ENCODE measurements around the gene QPCT.
"Not testable (repeated sequence)": the region's sequence is repeated elsewhere in the genome, so short reads cannot be mapped to it uniquely, and the experiment has no call there.

The QPCT gene

DNA sequence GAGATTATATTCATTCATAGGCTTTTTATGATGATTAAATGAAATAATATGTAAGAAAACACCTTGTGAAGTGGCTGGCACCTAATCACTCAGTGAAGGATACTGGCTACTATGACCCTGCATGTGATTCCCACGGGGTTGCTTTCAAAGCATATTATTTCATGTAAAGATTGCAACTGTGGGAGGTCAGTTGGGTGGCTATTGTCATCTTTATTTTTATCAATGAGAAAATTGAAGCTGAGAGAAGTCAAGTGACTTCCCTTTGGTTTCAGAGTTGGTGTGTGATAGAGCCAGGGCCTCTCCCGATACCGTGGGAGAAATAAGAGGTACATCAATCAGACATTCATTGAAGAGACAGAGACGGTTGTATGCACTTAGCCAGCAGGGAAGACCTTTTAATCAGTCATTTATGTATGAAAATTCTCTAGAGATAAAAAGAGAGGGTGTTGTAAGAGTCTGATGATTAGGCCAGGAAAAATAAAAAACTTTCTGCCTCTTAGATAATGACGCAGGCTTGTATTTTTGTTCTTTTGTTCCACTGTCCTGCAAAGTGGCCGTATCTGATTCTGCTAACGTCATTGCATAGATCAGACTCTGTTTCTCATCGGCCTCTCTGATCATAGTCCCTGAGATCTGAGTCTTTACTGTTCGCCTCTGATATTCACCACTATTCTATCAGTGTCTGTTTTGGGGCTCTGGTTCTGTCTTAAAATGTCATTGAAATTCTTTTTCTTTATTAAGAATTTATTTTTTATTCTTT lies 50.5 kb downstream of the QPCT start:
- DNase-seq: no peak

- no peak for DNase-seq
Measured at GRCh38 chr2:37396890-37397565, 52.6 kb downstream of the QPCT start.

- DNase-seq: no peak
Measured at GRCh38 chr2:37398990-37399389, 54.6 kb downstream of the QPCT start.

DNA sequence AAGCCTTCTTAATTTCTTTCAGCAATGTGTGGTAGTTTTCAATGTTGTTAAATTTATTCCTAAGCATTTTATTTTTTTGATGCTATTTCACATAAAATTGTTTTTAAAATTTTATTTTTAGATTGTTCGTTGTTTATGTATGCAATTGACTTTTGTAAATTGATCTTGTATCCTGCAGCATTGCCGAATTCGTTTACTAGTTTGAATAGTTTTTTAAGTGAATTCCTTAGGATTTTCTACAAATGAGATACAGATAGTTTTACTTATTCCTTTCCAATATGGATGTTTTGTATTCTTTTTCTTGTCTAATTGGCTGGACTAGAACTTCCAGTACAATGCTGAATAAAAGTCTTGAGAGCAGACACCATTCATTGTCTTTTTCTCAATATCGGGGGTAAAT lies 55.6 kb downstream of the QPCT start:
- no peak for DNase-seq

DNA sequence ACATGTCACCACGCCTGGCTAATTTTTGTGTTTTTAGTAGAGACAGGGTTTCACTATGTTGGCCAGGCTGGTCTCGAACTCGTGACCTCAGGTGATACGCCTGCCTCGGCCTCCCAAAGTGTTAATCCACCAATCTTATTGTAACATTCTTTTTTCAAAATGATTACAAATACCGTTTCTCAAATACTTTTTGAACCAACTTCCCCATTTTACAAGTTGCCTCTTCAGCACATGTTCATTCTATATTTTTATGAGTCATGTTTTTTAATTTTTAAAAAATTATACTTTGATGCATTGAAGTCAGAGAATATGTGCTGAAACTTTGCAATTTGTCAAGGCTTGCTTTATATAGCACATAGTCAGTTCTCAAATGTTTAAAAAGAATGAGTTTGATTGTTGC lies 58.2 kb downstream of the QPCT start:
- no peak for DNase-seq

- DNase-seq: no peak
Measured at GRCh38 chr2:37405781-37406180, 61.4 kb downstream of the QPCT start.

GRCh38 chr2:37412231-37412630 lies 67.8 kb downstream of the QPCT start:
- DNase-seq: no peak

DNA sequence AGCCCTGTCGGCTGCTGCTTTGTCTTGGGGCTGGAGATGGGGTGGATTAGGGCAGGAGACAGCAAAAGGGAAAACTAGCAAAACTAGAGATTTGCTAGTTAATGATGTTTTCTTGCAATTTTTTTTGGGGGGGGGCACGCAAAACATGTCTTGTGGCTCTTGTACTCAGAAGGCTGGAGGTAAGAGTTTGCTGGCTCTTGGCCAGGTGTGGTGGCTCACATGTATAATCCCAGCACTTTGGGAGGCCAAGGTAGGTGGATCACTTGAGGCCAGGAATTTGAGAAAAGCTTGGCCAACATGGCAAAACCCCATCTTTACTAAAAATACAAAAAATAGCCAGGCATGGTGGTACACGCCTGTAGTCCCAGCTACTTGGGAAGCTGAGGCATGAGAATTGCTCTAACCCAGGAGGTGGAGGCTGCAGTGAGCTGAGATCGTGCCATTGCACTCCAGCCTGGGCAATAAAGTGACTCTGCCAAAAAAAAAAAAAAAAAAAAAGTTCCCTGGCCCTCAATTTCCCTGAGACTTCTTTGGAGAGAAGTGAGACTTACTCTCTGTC lies 69.6 kb downstream of the QPCT start:
- not testable (repeated sequence) for DNase-seq

DNA sequence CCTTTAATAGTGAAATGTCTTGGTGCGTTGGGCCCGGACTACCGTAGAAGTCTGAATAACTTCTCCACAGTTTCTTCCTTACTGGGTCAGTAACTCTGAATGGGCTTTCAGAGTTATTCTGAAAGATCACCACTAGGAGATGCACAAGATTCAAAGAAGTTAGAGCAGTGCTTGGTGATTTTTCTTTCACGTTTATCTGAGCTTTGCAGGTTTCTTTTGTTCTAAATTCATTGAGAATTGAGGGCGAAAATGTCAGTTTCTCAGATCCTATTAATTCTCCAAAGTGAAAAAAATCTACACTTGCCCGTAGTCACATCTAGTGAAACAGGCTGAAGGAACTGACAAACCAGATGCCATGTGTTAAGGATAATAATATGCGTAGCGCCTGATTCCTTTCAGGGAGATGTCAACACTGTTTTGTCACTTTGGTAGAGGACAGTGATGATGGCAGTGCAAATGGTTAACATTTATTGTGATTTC lies 70.1 kb downstream of the QPCT start:
- DNase-seq: peak; percentile 54

GRCh38 chr2:37415128-37415820 lies 70.8 kb downstream of the QPCT start:
- DNase-seq: no peak

- DNase-seq: no peak
Measured at GRCh38 chr2:37417321-37417720, 72.9 kb downstream of the QPCT start.

DNA sequence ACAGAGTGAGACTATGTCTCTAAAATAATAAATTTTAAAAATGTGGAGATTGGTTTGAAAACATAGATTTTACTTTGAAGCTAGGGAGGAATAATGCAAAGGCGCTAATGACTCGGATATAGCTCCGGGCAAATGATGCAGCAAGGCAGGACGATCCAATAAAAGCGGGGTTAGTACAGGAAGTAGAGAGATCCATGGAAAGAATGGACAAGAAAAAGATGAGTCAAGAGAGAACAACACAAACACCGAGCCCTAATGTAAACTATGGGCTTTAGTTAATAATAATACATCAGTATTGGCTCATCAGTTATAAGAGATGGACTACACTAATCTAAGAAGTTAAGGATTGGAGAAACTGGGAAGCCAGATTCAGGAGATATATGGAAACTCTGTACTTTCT lies 74.5 kb downstream of the QPCT start:
- DNase-seq: no peak

GRCh38 chr2:37421686-37422085 lies 77.3 kb downstream of the QPCT start:
- DNase-seq: no peak

DNA sequence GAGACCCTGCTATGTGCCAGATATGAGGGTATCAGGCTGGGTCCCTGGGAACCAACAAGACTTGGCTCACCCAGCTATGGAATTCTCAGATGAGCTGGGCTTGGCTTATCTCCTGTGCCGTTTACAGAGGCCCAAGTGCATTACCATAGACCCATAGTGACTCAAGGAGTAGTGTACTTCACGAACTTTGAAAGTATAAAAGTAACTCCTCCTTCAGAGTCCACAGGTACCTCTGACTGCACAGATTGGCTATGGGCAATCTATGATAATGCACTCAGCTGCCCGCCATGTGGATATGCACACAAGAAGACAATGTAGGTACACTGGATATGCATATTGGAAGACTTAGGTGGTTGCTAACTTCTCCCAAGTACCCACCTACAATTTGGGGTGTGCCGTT lies 78.4 kb downstream of the QPCT start:
- no peak for DNase-seq

Measured in activated CD4-positive, alpha-beta T cell treated with anti-CD3 and anti-CD28 coated beads, Interleukin-2, amount 50 U/mL, for 16 hours (primary cell).